ENCODE data around the gene PPWD1. TPM values are rescaled to one million over a fixed set of nuclear protein-coding genes. Genes with fewer than 3 reads are reported as not detected.

The PPWD1 gene
- 58.9 and 61.5 TPM in 2 replicates for total RNA-seq

DNA sequence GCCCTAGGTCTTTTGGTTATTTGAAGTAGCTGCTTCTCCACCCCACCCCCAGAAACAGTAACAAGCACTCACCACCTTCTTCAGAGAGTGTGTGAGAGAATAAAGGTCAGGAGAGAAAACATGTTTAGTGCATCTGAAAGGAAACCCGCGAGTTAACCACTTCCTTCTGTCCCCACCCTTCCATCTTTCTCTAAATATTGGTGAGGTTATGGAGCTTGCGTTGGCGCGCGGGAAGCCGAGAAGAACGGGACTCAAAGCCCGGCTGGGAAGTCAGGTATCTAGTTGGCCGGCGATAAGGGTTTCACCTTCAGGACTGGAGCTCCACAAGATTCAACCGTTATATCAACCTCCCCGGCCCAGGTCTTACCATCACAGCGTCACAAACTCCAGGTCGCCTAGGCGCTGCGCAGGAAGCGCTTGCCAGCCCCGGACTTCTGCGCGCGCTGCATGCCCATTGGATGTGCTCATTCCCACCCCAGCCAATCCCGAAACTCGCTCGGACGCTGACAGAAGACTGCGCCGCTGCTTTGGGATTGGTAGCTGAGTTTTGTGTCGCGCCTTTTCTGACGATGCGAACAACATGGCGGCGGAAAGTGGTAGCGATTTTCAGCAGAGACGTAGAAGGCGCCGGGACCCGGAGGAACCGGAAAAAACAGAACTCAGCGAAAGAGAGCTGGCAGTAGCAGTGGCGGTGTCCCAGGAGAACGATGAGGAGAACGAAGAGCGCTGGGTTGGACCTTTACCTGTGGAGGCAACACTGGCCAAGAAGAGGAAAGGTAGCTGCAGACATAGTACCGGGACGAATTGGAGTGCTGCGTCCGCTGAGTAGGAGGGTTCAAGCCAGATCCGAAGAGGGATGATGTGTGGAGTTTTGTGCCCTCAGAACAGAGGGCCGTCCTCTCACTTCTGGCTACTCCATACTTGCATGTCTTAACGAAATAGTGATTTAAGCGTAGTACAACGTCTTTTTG lies at the start of gene PPWD1, which contains the start of gene CENPK:
TSS of gene PPWD1 (plus strand) at position 566 of the 971 bp plus-strand sequence. CDS start at position 581, 15 bp downstream.
TSS of gene CENPK (minus strand) at position 438 of the 971 bp plus-strand sequence. CDS start 8,261 bp downstream, outside the sequence.

DNA sequence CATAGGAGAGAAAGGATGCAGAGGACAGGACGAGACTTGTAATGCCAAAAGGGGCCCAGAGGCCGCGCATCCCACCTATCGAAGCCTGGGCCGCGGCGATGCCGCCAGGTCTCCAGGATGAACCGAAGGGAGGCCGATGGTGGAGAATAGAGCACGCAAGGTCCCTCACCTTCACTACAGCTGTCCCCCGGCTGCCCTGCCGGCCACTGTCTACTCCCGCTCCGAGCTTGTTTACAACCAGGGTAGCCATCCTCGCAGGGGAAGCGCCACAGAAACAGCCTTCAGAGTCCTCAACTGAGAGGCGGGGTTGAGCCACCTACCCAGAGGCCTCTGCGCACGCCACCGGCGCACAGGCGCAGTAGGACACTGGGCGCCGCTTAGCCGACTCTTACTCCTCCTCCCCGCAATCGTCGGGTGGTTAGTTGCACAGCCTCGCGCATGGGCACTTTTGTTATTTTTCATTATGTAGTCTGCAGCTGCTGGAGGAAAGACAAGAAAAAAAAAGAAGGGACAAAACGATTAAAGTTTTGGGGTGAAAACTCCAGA lies 61.0 kb downstream of the PPWD1 start, which contains the start of gene TRIM23:
TSS of gene TRIM23 (minus strand) at position 309 of the 546 bp plus-strand sequence. CDS start at position 250, 59 bp downstream.

DNA sequence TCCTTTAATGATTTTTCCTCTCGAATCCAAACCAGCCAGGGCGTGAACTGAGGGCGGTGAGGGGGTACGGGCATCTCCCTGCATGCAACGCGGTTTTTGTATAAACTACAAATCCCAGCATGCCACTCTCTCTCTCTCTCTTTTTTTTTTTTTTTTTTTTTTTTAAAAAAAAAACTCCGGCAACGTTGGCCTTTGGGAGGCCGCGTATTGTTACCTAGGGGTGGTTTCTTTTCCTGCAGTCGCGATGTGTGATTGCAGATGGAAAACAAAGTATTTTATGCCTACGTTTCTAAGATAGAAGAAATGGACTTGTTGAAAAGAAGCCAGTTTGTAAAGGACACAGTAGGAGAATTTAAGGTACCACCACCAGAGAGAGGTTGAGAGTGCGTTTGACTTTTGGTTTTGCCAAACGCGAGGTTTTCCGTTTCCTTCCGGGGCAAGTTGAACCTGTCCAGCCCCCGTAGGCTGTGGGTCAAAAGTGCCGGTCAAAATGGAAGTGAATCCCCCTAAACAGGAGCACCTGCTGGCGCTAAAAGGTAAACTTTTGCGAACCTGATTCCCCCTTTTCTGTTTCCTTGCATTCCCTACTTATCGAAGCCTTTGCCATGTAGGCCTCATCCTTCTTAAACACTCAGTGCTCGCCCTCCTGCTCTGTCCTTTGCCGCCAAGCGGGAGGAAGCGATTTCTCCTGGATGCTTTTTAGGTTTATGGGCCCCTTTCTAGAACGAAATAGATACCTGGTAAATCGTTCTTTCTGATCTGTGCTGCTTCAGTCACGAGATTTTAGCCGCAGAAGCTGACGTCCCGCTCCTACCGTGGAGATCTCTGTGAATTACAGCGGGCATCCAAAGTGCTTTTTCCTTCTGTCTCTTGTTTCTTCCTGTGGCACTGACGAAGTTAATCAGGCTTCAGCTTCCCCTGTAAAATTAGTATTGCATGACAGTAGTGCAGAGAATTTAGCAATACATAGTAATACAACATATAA lies 61.8 kb downstream of the PPWD1 start, which contains the start of the genes SHLD3 and TRAPPC13:
TSS of gene SHLD3 (plus strand) at position 457 of the 985 bp plus-strand sequence. CDS start 4,561 bp downstream, outside the sequence.
TSS of gene TRAPPC13 (plus strand) at position 457 of the 985 bp plus-strand sequence. CDS start at position 491, 34 bp downstream.

Small RNA genes lying within 50 kb of the gene (small RNA-seq; reads per million reads assigned to genes)
- not detected for gene RNU6-540P

Other genes with a start within 250 kb of the PPWD1 start
- 113 and 165 TPM in 2 replicates for gene ADAMTS6, start 81.4 kb upstream of the PPWD1 start, total RNA-seq
- 13.3 and 16.1 TPM in 2 replicates for gene CENPK, start 128 bp upstream of the PPWD1 start, total RNA-seq
- gene TRIM23, start 61.0 kb downstream of the PPWD1 start, total RNA-seq = 30.2 and 31.6 TPM in 2 replicates
- 5.5 TPM in 2 replicates for gene SHLD3, start 61.7 kb downstream of the PPWD1 start, total RNA-seq
- gene TRAPPC13, start 61.7 kb downstream of the PPWD1 start, total RNA-seq = 29.1 and 32.7 TPM in 2 replicates
- 58.7 and 59.2 TPM in 2 replicates for gene SGTB, start 158.8 kb downstream of the PPWD1 start, total RNA-seq
- 41.0 and 59.8 TPM in 2 replicates for gene NLN, start 158.9 kb downstream of the PPWD1 start, total RNA-seq

All from articular chondrocyte of knee joint (primary cell).